ENCODE results near the gene TMEM185B. TPM values are rescaled to one million over a fixed set of nuclear protein-coding genes. Genes with fewer than 3 reads are reported as not detected.

The TMEM185B gene
- total RNA-seq, 3 donors from 2014 or later = 18.1 to 31.9 (median 26.2) TPM

DNA sequence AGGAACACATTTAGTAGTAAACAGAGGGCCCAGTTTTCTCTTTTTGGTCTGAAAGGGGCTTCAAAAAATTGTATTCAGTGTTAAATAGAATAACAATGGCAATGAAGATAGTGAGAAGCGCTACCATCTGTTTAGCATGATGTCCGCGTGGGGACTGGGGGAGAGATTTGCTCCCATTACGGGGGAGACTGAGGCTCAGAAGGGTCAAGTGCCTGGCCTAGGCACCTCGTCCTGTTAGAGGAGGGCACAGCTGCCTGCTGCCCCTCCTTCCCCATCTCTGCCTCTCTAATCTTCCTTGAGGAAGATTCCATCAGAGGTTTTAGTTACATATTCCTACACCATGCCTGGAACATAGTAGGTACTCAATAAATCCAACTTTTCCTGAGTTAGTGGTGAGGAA lies 10.1 kb upstream of the TMEM185B start:
- intact Hi-C loops (cut with DNase I; ENCODE audit: low total_unique reads) = no loop called here

GRCh38 chr2:120231974-120232635 lies 8.9 kb upstream of the TMEM185B start:
- H3K36me3 ChIP-seq = no peaks in the 10 kb centered on the region
- H3K4me3 ChIP-seq = peak overlapping the region; percentile 45 to 67 (median 56)
- peak overlapping the region; percentile 57 to 73 for H3K27ac ChIP-seq
- no peaks in the 10 kb centered on the region for H3K27me3 ChIP-seq
- TF ChIP-seq POLR2AphosphoS5 (IDR thresholded peaks at IDR 0.05) = no peak
- TF ChIP-seq POLR2A (IDR thresholded peaks at IDR 0.05) = no peak
- TF ChIP-seq CTCF (IDR thresholded peaks at IDR 0.05) = no peak
- H3K4me1 ChIP-seq = no peaks in the 10 kb centered on the region
- DNase-seq (ENCODE audit: low spot score in 2 of 2) = peak; percentile 32 to 49
- no peaks in the 10 kb centered on the region for H3K9me3 ChIP-seq
- intact Hi-C loops (cut with DNase I; ENCODE audit: low total_unique reads) = no loop called here

More for the DNA sequence above, 10.1 kb upstream of the TMEM185B start:
- no peak for TF ChIP-seq CTCF (IDR thresholded peaks at IDR 0.05)
- Histone ChIP-seq H3K4me3 (no peak overlapping the region), H3K36me3 (no peaks in the 10 kb centered on the region), H3K27me3 (no peaks in the 10 kb centered on the region), H3K4me1 (no peaks in the 10 kb centered on the region), H3K27ac (no peak overlapping the region), H3K9me3 (no peaks in the 10 kb centered on the region)
- peak in 1 of 2 donors; percentile 17 for DNase-seq (ENCODE audit: low spot score in 2 of 2)

DNA sequence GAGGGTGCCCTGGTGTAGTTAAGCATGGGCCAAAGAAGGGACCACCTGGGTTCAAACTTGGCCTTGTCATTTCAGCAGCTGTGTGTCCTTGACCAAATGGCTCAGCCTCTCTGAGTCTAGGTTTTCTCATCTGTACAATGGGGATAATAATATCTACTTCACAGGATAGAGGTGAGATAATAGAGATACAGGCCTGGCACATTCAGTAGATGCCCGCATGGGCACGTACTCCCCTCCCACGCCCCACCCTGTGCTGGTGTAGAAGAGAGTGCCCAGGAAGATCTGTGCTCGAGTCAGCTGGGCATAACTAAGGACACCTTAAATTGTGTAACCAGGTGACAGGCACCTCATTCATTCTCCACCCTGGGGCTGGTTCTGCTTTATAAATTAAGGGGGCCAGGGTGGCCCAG lies 8.4 kb upstream of the TMEM185B start:
- Histone ChIP-seq H3K27ac (peak overlapping the region; percentile 57 to 73), H3K4me3 (peak overlapping the region in 2 of 3 donors; percentile 56 to 67), H3K9me3 (no peaks in the 10 kb centered on the region), H3K27me3 (no peaks in the 10 kb centered on the region), H3K36me3 (no peaks in the 10 kb centered on the region), H3K4me1 (no peaks in the 10 kb centered on the region)
- intact Hi-C loops (cut with DNase I; ENCODE audit: low total_unique reads) = no loop called here
- TF ChIP-seq CTCF (IDR thresholded peaks at IDR 0.05) (no peak), POLR2AphosphoS5 (IDR thresholded peaks at IDR 0.05) (no peak), POLR2A (IDR thresholded peaks at IDR 0.05) (no peak)
- peak in 1 of 2 donors; percentile 20 for DNase-seq (ENCODE audit: low spot score in 2 of 2)

GRCh38 chr2:120230515-120231471 lies 7.6 kb upstream of the TMEM185B start:
- Histone ChIP-seq H3K36me3 (no peaks in the 10 kb centered on the region), H3K27ac (no peak overlapping the region), H3K4me1 (no peaks in the 10 kb centered on the region), H3K4me3 (no peak overlapping the region), H3K27me3 (no peaks in the 10 kb centered on the region), H3K9me3 (no peaks in the 10 kb centered on the region)
- intact Hi-C loops (cut with DNase I; ENCODE audit: low total_unique reads) = no loop called here
- TF ChIP-seq POLR2AphosphoS5 (IDR thresholded peaks at IDR 0.05) (no peak), POLR2A (IDR thresholded peaks at IDR 0.05) (no peak), CTCF (IDR thresholded peaks at IDR 0.05) (no peak)
- DNase-seq (ENCODE audit: low spot score in 2 of 2) = peak in 1 of 2 donors; percentile 46

DNA sequence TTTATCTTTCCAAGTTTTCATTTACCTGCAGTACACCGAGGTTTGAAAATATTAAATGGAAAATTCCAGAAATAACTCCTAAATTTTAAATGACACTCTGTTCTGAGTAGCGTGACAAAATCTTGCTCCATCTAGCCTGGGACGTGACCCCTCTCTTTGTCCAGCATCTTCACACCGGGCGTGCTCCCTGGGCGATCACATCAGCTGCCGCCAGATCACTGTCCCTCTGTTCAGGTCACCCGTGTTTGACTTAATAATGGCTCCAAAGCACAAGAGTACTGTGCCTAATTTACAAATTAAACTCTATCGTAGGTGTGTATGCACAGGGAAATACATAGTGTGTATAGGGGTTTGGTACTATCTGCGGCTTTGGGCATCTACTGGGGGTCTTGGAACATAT lies 6.1 kb upstream of the TMEM185B start:
- DNase-seq (ENCODE audit: low spot score in 2 of 2) = no peak
- no peak overlapping the region for H3K27ac ChIP-seq

More for the DNA sequence above, 6.1 kb upstream of the TMEM185B start:
- no peaks in the 10 kb centered on the region for H3K9me3 ChIP-seq
- intact Hi-C loops (cut with DNase I; ENCODE audit: low total_unique reads) = loop anchor here (5.0 kb wide), 1 partner anchor 397 kb away; no protein-coding TSS in a partner anchor
- no peak overlapping the region for H3K4me3 ChIP-seq
- no peaks in the 10 kb centered on the region for H3K27me3 ChIP-seq
- H3K36me3 ChIP-seq = no peaks in the 10 kb centered on the region
- H3K4me1 ChIP-seq = no peaks in the 10 kb centered on the region
- no peak for TF ChIP-seq POLR2AphosphoS5 (IDR thresholded peaks at IDR 0.05)
- no peak for TF ChIP-seq POLR2A (IDR thresholded peaks at IDR 0.05)
- TF ChIP-seq CTCF (IDR thresholded peaks at IDR 0.05) = no peak
